Measurements from ENCODE around the gene BMP10.

Gene BMP10

DNA sequence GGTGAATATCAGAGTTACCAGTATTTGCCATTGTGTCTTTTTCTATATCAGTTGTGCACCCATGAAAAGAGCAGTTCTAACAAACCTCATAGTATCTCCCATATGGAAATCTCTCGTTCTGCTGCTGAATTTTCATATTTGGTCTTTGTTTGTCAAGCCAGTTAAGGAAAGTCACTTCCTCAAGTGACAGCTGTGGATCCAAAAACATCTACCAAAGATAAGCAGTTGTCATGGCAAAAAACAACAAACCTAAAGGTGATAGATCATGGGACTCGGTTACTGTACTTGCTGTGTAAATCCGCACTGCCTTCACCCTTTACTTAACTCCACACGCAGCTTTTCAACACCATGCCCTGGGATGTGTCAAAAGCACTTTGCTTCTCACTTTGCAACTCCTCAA is 17.3 kb downstream of the BMP10 start:
- no peak overlapping the region for H3K4me3 ChIP-seq (ENCODE audit: low read length)
- TF ChIP-seq CTCF (conservative IDR thresholded peaks at IDR 0.05; ENCODE audit: low read depth, low read length): no peak
- DNase-seq (ENCODE audit: low read depth): no peak

- TF ChIP-seq CTCF (conservative IDR thresholded peaks at IDR 0.05; ENCODE audit: low read depth, low read length): no peak
- no peak overlapping the region for H3K4me3 ChIP-seq (ENCODE audit: low read length)
- DNase-seq (ENCODE audit: low read depth): no peak
Measured at GRCh38 chr2:68853035-68853434, 18.2 kb downstream of the BMP10 start.

DNA sequence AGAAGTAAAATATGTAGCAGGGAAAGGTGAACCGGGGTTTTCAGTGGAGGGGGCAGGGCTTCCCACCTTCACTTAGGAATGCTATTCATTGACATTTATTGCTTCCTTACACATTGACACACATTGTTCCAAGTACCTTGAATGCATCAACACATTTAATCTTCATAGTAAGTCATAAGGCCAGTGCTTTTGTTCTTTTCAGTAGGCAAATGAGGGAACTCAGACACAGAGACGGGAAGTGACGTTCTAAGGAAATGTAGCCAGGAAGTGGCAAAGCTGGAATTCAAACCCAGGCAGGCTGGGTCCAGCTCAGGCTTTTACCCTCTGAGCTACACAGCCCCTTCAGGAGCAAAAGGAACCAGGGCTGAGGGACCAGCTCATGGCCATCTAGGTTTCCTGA is 20.7 kb downstream of the BMP10 start:
- no peak for TF ChIP-seq CTCF (conservative IDR thresholded peaks at IDR 0.05; ENCODE audit: low read depth, low read length)
- no peak overlapping the region for H3K4me3 ChIP-seq (ENCODE audit: low read length)
- DNase-seq (ENCODE audit: low read depth): no peak

DNA sequence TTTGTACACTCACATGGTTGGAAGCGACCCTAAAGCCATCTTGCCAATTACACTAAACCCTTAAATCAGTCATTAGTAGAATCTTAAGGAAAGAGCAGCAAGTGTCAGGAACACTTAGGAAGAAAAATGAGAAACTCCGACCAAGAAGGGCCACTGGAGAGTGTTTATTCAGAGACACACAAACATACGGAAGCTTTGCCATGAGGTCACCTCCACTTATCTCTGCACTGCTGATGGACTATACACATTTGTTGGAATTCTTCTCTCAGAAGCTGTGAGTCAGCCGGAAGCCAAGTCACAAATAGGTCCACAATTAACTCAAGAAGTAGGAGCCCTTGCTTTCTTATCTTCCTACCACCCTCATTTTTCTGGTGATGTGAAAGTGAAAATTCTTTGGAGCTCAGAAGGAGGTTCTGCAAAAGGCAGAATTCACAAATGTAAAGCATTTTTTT is 21.6 kb downstream of the BMP10 start:
- DNase-seq (ENCODE audit: low read depth): no peak
- TF ChIP-seq CTCF (conservative IDR thresholded peaks at IDR 0.05; ENCODE audit: low read depth, low read length): no peak
- H3K4me3 ChIP-seq (ENCODE audit: low read length): no peak overlapping the region

DNA sequence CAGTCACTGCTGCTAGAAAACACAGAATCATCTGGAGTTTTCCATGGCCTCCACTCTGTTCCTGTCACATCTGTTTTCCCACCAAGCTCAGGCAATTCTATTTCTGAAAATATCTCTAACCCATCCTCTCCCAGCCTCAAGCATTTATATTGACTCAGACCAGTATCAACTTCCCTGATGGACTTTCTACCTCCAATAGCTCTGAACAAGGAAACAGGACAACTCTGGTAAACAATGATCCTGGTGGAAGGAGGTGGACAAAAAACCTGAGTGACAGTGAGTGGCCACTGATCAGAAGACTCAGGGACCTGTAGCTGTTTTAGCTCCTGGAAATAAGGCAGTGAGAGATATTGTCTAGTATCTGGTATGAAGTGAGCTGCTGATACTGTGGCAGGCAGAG is 23.4 kb downstream of the BMP10 start:
- no peak for DNase-seq (ENCODE audit: low read depth)
- H3K4me3 ChIP-seq (ENCODE audit: low read length): no peak overlapping the region
- TF ChIP-seq CTCF (conservative IDR thresholded peaks at IDR 0.05; ENCODE audit: low read depth, low read length): no peak

- TF ChIP-seq CTCF (conservative IDR thresholded peaks at IDR 0.05; ENCODE audit: low read depth, low read length): no peak
- DNase-seq (ENCODE audit: low read depth): no peak
- H3K4me3 ChIP-seq (ENCODE audit: low read length): no peak overlapping the region
Measured at GRCh38 chr2:68846091-68846490, 25.1 kb downstream of the BMP10 start.

DNA sequence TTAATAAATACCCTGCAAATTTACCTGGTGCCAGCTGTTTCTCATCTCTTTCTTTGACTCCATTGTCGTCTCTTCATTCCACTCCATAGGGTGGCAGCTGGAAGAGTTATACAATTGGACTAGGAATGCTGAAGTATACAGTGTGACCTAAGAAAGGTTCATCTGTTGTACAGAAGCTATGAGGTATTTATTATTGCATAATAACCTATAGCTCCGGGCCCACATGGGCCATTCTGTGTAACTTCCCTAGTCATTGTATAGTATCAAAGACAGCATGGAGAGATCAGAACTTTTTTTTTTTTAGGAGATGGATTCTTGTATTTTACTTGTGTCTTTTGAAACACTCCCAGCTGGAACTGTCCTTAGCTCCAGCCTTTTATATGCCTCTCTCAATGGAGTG is 26.2 kb downstream of the BMP10 start:
- TF ChIP-seq CTCF (conservative IDR thresholded peaks at IDR 0.05; ENCODE audit: low read depth, low read length): no peak
- H3K4me3 ChIP-seq (ENCODE audit: low read length): no peak overlapping the region
- DNase-seq (ENCODE audit: low read depth): no peak

Measured in retinal pigment epithelial cell (primary cell).